ENCODE results near the gene IL1RL1. TPM values are rescaled to one million over a fixed set of nuclear protein-coding genes. Genes with fewer than 3 reads are reported as not detected.

Gene IL1RL1
- total RNA-seq, 1 experiment from 2014 or later = not detected

GRCh38 chr2:102313471-102313870 lies 2.1 kb downstream of the IL1RL1 start:
- no peak for ATAC-seq
- CTCF ChIA-PET = no interaction called here

DNA sequence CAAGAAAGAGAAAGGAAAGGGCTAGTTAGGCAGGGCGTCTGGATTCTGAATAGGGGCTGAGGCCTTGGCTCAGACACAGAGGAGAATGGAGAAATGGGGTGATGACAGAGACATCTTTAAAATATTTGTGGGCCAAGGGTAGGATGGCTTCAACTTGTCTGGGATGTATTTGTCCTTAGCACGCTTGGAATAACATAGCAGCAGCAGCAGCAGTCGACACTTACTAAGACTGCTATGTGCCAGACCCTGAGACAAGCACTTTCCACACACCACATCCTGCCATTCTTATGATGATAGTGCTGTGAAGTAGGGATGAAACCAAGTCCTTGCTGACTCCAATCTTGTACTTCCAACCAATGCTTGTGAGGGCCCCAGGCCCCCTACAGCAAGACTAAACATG lies 2.6 kb downstream of the IL1RL1 start:
- H3K4me1 Mint-ChIP-seq = no peaks in the 10 kb centered on the region
- no peak overlapping the region for H3K4me3 Mint-ChIP-seq
- TF ChIP-seq, protein P1, sequence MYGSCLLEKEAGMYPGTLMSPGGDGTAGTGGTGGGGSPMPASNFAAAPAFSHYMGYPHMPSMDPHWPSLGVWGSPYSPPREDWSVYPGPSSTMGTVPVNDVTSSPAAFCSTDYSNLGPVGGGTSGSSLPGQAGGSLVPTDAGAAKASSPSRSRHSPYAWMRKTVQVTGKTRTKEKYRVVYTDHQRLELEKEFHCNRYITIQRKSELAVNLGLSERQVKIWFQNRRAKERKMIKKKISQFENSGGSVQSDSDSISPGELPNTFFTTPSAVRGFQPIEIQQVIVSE (CRISPR knock-in tag; IDR thresholded peaks at IDR 0.05; ENCODE audit: borderline replicate concordance) = no peak
- TF ChIP-seq ZNF232 (CRISPR knock-in tag; IDR thresholded peaks at IDR 0.05) (no peak), RELA (CRISPR knock-in tag; IDR thresholded peaks at IDR 0.05; ENCODE audit: borderline replicate concordance) (no peak), MAX (CRISPR knock-in tag; IDR thresholded peaks at IDR 0.05) (no peak)
- no peak for DNase-seq (ENCODE audit: low spot score)
- no peak for ATAC-seq
- H3K27ac Mint-ChIP-seq = no peak overlapping the region
- H3K27me3 Mint-ChIP-seq (ENCODE audit: low read depth) = no peaks in the 10 kb centered on the region
- peaks cover 3% of the 10 kb centered on the region for H3K36me3 Mint-ChIP-seq
- peaks cover 36% of the 10 kb centered on the region for H3K9me3 Mint-ChIP-seq
- ChIA-PET POLR2A (no interaction called here), CTCF (no interaction called here)

More at GRCh38 chr2:102313471-102313870, 2.1 kb downstream of the IL1RL1 start:
- DNase-seq (ENCODE audit: low spot score) = no peak
- Mint-ChIP-seq H3K27me3 (ENCODE audit: low read depth) (no peaks in the 10 kb centered on the region), H3K4me1 (no peaks in the 10 kb centered on the region), H3K36me3 (peaks cover 3% of the 10 kb centered on the region), H3K27ac (no peak overlapping the region), H3K9me3 (peaks cover 36% of the 10 kb centered on the region), H3K4me3 (no peak overlapping the region)
- TF ChIP-seq JAZF1 (CRISPR knock-in tag; IDR thresholded peaks at IDR 0.05) (no peak), FOXK1 (CRISPR knock-in tag; IDR thresholded peaks at IDR 0.05) (no peak), MXD4 (CRISPR knock-in tag; IDR thresholded peaks at IDR 0.05; ENCODE audit: borderline replicate concordance) (no peak), IRF1 (CRISPR knock-in tag; IDR thresholded peaks at IDR 0.05) (no peak), PRDM15 (CRISPR knock-in tag; IDR thresholded peaks at IDR 0.05) (no peak), TEAD1 (CRISPR knock-in tag; IDR thresholded peaks at IDR 0.05) (no peak), MLX (CRISPR knock-in tag; IDR thresholded peaks at IDR 0.05) (no peak), ZNF423 (CRISPR knock-in tag; IDR thresholded peaks at IDR 0.05) (no peak), TEAD4 (CRISPR knock-in tag; IDR thresholded peaks at IDR 0.05) (no peak)
- TF ChIP-seq, protein P2, sequence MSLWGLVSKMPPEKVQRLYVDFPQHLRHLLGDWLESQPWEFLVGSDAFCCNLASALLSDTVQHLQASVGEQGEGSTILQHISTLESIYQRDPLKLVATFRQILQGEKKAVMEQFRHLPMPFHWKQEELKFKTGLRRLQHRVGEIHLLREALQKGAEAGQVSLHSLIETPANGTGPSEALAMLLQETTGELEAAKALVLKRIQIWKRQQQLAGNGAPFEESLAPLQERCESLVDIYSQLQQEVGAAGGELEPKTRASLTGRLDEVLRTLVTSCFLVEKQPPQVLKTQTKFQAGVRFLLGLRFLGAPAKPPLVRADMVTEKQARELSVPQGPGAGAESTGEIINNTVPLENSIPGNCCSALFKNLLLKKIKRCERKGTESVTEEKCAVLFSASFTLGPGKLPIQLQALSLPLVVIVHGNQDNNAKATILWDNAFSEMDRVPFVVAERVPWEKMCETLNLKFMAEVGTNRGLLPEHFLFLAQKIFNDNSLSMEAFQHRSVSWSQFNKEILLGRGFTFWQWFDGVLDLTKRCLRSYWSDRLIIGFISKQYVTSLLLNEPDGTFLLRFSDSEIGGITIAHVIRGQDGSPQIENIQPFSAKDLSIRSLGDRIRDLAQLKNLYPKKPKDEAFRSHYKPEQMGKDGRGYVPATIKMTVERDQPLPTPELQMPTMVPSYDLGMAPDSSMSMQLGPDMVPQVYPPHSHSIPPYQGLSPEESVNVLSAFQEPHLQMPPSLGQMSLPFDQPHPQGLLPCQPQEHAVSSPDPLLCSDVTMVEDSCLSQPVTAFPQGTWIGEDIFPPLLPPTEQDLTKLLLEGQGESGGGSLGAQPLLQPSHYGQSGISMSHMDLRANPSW (CRISPR knock-in tag; conservative IDR thresholded peaks at IDR 0.05; ENCODE audit: low read depth) = no peak
- POLR2A ChIA-PET = no interaction called here

DNA sequence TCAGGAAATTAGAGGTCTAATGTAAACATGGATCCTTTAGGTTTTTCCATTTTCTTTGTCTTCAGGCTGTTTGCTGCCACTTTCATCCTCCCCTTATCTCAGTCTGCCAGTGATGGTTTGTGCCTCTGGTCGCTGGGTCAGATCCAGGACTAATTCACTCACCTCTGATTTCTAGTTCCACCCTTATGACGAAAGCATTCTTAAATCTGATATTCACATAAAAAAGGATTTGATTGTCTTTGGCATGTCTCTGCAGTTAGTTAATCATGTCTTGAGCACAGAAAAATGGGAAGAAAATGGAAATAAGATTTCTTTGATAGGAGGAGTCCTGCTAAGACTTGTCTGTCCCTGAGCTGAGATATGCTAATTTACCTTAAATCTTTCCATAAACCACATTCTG lies 4.6 kb downstream of the IL1RL1 start:
- Mint-ChIP-seq H3K27ac (no peak overlapping the region), H3K4me3 (no peak overlapping the region), H3K27me3 (ENCODE audit: low read depth) (no peaks in the 10 kb centered on the region), H3K9me3 (peaks cover 36% of the 10 kb centered on the region), H3K36me3 (peaks cover 3% of the 10 kb centered on the region), H3K4me1 (no peaks in the 10 kb centered on the region)
- POLR2A ChIA-PET = no interaction called here
- CTCF ChIA-PET = interaction anchor here (1.0 to 1.8 kb wide), 2 partner anchors 14 to 65 kb away, joined by 3 to 7 read pairs; no protein-coding TSS in a partner anchor
- ATAC-seq (no peak), DNase-seq (ENCODE audit: low spot score) (no peak)
- TF ChIP-seq, protein P3, sequence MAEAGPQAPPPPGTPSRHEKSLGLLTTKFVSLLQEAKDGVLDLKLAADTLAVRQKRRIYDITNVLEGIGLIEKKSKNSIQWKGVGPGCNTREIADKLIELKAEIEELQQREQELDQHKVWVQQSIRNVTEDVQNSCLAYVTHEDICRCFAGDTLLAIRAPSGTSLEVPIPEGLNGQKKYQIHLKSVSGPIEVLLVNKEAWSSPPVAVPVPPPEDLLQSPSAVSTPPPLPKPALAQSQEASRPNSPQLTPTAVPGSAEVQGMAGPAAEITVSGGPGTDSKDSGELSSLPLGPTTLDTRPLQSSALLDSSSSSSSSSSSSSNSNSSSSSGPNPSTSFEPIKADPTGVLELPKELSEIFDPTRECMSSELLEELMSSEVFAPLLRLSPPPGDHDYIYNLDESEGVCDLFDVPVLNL (CRISPR knock-in tag; IDR thresholded peaks at IDR 0.05; ENCODE audit: borderline replicate concordance, low read depth) = no peak
- TF ChIP-seq ZNF121 (CRISPR knock-in tag; IDR thresholded peaks at IDR 0.05) = no peak
- TF ChIP-seq E2F1 (CRISPR knock-in tag; IDR thresholded peaks at IDR 0.05) = no peak
- TF ChIP-seq EMX1 (CRISPR knock-in tag; IDR thresholded peaks at IDR 0.05) = no peak
- no peak for TF ChIP-seq TEAD1 (CRISPR knock-in tag; IDR thresholded peaks at IDR 0.05)
- no peak for TF ChIP-seq ZMAT4 (CRISPR knock-in tag; IDR thresholded peaks at IDR 0.05)
- no peak for TF ChIP-seq ZNF219 (CRISPR knock-in tag; IDR thresholded peaks at IDR 0.05; ENCODE audit: borderline replicate concordance)
- TF ChIP-seq GABPB1 (CRISPR knock-in tag; IDR thresholded peaks at IDR 0.05) = no peak

Measured in WTC11 (cell line).